Activated CD8-positive, alpha-beta memory T cell treated with anti-CD3 and anti-CD28 coated beads, Interleukin-2, amount 50 U/mL, for 48 hours (primary cell): ENCODE data around the gene PGAP6.
"Not testable (repeated sequence)": the region's sequence is repeated elsewhere in the genome, so short reads cannot be mapped to it uniquely, and the experiment has no call there.

Experiments used
- DNase-seq: peaks from one replicate; pipeline ENCODE4 v3.0.0-alpha.2; 2020

Gene PGAP6

DNA sequence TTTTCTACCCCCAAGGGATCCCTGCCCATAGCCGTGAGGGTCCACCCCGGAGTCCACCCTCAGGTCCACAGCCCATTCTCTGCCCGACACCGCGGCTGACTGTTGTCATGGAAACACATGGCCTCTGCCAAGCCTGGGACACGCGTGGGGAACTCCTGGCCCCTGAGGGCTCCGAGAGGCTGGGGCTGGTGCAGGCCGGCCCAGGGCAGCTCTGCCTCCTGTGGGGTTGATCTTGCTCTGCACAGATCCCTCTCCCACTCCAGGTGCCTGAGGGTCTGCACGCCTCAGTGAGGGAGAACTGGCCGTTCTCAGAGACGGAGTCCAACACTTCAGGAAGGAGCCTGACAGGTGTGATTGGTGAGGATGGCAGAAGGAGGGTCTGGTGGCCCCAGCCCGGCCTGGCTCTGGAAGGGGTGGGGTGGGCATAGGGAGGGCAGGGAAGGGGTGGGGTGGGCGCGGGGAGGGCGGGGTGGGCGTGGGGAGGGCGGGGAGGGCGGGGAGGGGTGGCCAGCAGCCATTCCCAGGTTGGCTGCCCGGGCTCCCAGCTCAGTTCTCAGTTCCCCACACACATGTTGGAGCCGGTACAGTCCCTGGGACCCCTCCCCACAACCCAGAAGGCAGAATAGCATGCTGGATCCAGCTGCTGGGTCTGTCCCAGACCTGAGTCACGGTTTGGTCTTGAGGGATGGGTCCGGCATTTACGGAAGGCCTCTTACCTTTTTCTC, 17.9 kb downstream of the PGAP6 start:
- no peak for DNase-seq

DNA sequence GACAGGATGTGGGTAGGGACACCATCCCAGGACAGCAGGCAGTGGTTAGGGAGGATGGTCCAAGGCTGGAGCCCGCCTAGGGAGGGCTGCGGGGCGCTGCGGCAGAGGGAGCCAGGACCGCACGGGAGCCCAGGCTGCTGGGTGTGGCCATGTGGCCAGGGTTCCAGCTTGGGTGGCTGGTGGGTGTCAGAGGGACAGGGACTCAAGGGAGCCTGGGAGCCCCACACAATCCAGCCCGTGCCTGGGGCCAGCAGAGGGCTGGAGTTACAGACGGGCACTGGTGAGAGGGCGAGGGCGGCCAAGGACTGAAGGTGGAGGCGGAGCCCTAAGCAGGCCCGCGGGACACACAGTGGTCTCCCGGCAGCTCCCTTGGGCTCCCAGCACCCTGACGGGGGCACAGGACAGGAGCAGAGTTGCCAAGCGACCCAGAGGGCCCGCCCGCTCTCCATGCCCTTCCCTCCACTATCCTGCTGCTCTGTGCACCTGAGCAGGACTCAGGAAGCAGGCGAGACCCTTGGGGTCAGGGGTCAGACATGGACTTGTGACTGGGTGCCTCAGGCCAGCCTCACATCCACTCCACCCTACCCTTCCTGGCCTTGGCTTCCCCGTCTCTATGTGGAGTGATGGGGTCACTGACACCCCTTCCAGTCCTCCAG, 18.5 kb downstream of the PGAP6 start:
- DNase-seq, result no peak

DNA sequence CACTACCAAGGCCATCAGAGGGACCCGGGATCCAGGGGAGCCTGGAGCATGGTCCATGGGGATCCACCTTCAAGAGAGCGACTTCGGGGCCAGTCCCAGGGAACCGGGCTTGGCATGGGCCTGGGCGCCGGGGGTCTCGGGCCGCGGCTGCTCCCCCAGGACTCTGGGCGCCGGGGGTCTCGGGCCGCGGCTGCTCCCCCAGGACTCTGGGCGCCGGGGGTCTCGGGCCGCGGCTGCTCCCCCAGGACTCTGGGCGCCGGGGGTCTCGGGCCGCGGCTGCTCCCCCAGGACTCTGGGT, 19.1 kb downstream of the PGAP6 start:
- DNase-seq, result not testable (repeated sequence)

DNA sequence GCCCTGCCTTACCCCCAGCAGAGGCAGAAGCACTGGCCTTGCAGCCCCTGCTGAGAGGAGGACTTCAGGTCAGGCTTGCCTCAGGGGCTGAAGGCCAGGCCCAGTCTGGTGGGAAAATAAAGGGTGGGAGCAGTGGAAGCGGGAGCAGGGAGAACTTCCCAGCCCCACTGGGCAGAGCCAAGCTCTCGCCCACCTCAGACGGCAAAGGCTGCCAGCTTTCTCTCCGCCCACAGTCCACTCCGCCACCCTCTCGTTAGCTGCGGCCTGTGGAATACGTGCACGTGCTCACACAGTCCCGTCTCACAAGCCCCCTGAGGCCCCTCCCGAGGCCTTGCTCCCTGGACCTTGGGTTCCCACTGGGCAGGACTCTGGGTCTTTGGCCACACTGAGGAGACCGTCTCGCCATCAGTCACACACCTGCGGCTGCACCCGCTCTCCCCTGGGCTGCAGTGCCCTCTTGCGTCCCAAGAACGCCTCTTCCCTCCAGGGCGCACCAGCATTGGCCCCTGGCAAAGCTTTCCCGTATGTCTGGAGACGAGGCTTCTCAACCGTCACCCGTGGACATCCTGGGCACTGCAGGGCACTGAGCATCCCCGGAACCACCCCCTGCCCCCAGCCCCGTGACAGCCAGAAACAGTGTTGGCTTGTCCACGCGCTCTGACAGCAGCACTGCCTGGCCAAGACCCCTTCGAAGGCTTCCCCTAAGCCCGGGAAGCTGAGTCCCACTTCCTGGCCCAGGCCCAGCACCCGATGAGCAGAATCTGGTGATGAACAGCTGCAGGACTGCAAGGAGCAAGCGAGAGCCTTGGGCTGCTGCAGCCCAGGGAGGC, 19.7 kb downstream of the PGAP6 start:
- peak; percentile 86 for DNase-seq

DNA sequence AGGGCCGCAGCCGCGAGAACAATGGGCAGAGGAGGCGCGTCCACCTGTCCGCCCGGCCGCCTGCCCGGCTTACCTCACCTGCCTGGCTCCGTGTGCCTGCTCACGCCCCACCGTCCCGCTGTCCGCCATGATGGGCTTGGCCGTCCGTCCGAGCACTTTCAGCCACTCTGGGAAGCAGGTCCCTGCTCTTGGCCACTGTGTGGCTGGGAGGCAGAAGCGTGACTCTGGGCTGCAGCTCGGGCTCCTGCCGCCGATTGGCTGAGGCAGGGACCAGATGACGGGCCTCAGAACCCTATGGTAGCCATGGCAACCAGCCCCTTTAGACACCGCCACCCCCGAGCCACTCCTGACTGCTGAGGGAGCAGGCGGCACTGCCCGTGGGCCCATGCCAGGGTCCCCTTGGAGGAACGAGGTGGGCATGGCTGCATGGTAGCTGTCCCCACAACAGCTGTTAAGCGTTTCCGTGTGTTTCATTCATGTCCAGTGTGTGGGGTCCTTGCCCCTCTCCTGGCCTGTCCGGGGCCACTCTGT, 20.4 kb downstream of the PGAP6 start:
- DNase-seq, result no peak

DNA sequence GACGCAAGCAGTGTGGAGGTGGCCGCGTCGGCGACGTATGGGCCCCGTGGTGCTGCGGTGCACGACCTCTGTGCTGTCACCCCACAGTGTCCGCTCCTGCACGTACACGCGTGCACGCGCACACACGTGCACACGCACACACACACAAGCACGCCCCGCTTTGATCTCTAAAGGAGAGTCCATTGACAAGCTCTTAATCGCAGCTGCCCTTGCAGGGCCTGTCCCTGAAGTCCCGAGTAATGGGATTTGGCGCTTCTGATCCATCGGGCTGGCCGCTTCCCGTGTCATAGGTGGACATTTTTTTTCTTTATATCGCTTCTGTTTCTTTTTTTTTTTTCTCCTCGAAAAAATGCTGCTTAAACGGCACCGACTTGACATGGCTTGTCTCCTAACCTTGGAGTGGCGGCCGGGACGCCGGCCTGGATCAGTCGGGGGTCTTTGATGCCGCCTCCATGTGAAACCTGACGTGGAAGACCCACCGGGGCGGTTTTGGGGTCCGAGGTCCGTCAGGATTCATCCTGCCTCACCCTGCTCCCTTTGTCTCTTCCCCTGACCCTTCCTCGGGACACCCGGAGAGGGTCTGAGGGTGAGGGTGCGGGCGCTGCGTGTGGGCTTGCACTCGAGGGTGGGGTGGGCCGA, 21.0 kb downstream of the PGAP6 start:
- no peak for DNase-seq

DNA sequence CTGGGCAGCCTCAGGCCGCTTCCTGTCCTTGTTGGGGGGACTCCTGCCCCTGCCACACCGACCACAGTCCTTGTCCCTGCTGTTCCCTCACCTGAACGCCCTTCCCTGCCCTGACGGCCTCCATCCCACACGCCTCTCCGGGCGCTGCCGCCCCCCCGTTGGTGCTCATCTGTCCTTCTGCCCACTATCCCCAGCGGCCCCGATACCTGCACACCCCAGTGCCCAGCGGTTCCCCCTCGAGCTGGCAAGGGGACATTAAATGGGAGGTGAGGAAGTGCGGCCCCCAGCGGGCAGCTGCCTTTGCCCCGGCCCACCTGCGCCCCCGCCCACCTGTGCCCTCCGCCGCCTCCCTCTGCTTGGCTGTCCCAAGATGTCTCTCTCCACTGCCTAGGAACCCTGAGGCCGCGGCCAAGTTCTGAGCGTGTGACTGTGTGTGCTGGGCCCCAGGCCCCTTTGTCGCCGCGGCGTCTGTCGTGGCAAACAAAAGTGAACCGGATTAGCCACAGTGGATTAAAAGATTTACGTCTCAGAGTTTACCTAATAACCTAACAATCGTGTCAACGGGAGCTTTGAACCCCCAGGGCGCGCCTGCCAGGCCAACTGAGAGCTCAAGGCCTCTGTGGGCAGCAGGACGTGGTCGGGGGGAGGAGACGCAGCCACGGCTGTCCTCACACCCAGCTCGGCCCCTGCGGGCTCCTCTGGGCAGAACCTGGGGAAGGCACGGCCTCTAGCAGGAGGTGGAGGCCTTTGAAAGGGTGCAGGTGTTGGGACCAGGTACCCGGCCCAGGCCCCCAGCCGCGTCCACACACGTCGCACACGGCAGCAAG, 21.7 kb downstream of the PGAP6 start:
- no peak for DNase-seq

DNA sequence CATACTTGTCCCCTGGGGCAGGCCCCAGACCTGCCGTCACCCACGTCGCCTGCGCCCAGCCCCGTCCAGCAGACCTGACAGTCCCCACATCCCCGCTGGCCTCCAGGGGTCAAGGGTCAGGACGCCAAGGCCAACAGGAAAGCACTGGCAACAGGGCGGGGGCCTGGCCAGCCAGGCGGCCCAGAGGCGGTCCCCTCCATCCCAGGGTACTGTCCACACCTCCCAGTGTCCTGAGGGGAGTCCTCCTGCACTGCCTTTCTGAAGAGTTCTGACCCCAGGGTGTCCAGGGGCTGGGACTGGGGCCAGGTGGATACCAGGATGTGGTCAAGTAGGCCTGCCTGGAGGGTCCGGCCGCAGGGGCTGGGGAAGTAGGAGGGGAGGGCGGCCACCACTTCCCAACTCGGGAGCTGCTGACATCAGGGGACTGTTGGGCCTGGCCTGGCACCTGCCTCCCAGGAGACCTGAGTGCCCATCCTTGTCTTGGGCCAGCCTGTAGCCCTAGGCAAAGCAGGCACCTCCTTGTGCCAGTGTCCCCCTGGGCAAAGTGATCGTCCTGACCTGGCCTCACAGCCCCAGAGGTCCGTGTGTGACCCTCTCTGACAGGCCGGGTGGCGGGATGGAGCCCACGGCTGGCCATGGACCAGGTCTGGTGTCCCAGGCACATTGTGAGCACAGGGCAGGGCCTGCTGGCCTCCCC, 22.6 kb downstream of the PGAP6 start:
- no peak for DNase-seq

DNA sequence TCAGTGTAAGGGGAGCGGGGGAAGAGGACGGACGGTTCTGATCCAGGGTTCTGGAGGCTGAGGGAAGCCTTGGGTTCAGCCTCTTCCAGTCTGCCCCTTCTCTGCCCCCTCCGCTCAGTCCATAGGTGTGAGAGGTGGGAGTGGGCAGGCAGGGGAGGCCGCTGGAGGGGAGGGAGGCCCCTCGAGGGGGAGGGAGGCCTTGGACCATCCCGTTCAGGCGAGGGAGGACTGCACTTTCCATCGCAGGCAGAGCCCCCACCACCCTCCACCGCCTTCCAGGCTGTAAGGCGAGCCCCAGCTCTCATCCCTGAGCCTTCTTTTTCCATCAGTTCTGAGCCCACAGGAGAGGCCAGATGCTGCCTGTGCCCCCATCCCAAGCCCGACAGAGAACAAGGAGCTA, 25.0 kb downstream of the PGAP6 start:
- DNase-seq, result no peak

DNA sequence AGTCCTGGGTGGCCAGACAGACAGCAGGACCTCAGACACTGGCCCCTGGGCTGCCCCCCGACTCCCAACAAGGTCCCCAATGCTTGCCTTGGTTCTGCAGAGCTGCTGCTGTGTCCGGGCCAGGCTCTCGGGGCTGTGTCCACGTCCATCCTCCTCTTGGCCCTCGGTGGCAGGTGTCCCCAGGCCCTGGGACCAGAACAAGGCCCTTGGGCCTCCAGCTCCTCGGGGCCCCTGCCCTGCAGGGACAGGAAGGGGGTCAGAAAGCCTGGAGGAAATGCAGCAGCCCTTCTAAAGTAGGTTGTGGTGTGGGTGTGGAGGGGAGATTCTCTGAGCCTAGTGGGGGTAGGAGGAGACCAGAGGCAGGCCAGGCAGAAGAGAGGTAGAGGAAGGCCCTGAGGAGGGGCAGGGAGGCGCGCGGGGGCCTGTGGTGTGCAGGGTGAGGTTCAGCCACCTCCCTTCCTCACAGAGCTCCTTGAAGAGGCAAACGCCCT, 26.8 kb downstream of the PGAP6 start:
- no peak for DNase-seq

DNA sequence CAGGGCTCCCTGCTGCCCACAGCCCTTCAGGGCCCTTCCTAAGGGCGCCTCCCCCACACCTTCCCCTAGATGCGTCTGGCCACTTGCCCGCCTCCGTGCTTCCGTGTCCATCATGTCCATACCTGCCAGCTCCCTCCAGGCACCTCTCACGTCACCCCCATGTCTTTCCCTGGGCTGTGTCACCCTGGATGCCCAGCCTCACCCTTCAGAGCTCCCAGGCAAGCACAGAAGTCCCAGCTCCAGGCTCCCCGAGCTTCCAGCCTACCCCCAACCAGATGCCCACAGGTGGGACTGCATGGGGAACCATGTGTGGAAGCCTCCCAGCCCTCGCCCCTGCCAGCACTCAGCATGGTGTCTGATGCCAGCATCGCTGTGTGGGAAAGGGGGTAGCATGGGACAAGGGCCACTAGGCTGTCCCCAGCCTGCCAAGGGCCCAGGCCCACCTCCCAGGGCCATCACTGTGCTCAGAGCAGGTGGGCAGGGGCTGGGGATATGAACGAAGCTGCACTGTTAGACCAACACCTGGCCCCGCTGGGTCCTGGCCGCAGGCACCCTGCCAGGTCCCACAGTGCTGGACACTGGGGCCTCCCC, 27.4 kb downstream of the PGAP6 start:
- no peak for DNase-seq

DNA sequence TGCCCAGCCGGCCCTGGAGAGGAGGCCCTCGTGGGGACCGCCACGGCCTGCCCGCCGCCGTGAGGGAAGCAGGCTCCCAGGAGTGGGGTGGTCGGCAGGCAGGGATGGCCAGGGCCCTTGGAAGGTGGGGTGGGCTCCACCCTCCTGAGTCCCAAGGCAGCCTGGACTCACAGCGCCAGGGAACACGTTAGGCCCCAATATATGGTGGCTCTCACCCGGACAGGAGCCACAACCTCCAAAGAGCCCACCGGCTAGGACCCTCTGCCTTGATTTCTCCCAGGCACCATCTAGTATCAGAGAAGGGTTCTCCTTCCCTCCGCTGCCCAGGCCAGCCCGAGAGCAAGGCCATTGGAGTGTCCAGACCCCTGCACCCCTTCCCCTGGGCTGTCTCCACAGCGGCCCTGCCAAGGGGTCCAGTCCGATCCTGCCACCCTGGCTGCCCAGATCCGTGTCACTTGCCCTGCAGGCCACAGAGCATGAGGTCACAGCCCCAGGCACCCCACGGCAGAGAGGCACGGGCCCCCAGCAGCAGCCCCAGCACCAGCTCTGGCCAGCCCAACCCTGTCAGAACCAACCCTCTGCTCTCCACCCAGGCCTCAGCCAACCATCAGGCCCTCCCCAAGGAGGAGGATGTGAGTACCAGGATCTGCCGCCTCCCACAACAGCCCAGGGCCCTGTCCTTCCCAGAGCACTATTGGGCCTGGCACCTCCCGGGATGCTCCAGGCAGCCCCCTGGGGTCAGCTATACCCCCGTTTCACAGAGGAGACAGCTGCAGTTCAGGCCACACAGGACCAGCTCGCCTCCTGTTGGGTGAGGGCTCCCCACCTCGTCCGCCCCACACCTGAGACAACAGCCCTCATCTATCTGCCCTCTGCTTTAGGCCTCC, 28.1 kb downstream of the PGAP6 start:
- DNase-seq, result no peak

DNA sequence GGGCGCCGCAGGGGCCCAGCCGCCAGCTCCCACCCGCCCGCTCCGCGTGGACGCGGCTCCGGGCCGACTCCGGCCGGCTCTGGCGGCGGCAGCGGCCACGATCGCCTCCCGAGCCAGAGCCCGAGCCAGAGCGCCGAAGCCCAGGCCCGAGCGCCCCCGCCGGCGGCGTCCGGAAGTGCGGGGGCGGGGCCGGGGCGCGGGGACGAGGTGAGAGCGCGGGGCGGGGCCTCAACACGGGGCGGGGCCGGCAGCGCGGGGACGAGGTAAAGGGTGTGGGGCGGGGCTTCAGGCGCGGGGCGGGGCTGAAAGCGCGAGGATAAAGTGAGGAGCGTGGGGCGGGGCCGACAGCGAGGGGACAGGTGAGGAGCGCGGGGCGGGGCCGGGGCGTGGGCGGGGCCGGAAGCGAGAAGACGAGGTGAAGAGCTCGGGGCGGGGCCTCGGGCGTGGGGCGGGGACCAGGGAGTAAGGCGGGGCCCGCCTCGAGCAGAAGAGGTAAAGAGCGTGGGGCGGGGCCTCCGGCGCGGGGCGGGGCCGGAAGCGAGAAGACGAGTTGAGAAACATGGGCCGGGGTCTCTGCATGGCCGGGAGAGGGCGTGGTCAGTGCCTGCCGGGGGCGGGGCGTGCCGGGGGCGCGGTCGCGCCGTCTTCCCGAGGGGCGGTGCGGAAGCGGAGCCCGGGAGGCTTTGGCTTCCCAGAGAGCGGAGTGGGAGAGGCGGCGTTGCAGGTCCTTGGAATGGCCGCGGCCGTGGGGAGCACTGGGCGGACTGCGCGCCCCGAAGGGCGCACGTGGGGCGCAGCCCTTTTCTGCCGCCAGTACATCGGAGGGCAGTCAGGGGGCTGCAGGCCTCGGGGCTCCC, 29.0 kb downstream of the PGAP6 start, which contains the start of gene AXIN1:
Gene AXIN1, minus strand, starts transcription at position 177 of the 857 bp plus-strand sequence. CDS start 5,698 bp downstream, outside the sequence.
- DNase-seq, result peak; percentile 100

DNA sequence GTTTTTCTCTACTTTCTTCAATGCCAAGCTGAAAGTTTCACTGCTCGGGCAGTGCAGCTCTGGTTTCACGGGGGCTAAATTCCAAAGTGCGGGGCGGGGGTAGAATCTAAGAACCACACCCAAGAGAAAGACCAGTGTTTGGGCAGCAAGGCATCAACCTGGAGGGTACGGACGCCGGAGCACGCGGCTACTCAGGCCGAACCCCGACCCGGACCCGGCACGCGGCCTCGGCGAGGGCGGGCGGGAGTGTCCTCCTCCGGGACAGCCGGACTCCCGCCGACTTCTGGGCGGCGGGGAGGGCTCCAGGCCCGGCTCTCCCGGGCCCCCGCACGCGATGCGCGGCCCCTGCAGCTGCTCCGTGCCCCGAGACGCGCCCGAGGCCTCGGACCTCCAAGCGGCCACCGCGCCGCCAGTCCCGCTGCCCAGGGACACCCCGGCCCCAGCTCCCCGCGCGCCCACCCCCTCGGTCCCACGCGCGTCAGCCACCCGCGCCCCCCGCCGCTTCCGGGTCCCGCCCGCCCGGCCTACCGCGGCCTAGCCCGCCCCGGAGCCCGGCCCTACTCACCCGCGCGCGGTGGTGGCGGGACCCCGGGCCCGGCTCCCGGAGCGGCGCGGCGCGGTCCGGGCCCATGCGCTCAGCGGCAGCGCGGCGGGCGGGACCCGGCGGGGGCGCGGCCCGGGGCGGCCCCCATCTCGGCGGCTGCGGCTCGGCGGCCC, 29.8 kb downstream of the PGAP6 start:
- DNase-seq, result no peak

DNA sequence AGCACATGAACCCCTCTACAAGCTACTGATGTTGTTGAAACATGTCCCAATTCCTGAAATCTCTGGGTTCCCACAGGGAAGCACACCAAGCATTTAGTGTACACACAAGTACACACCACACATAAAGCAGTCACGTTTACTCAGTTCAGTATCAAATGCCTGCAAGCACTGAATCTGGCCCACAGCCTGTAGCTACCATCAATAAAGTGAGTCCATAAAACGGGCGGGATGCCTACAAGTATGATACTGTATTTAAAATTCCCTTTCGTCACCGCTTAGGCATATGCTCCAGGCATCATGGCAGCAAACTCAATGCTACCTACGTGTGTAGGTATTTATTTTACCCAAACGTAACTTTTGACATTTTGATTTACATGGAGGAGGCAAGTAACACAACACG, 31.6 kb downstream of the PGAP6 start:
- DNase-seq, result no peak

DNA sequence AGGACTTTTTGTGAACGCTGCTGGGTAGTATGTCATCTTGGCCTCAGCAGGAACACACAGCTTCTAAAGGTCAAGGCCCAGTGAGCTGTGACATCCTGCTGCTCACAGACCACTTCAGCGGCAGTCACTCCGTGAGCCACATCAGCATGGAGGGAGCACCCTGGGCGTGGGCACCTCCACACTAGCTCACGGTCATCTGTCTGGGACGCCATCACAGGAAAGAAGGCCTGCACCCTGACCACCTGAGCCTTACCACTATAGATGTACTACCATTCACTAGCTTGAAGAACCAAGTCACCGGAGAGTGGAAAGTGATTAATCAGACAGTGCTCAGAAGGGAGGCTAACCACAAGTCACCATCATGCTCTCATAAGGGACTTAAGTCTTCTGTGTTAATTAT, 32.6 kb downstream of the PGAP6 start:
- no peak for DNase-seq

DNA sequence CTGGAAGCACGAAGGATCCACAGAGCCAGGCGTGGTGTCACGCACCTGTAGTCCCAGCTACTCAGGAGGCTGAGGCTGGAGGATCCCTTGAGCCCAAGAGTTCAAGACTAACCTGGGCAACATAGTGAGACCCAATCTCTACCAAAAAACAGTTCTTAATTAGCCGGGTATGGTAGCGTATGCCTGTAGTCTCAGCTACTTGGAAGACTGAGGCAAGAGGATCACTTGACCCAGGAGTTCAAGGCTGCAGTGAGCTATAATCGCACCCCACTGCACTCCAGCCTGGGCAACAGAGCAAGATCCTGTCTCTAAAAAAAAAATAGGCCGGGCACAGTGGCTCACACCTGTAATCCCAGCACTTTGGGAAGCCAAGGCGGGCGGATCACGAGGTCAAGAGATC, 33.3 kb downstream of the PGAP6 start:
- DNase-seq, result not testable (repeated sequence)

DNA sequence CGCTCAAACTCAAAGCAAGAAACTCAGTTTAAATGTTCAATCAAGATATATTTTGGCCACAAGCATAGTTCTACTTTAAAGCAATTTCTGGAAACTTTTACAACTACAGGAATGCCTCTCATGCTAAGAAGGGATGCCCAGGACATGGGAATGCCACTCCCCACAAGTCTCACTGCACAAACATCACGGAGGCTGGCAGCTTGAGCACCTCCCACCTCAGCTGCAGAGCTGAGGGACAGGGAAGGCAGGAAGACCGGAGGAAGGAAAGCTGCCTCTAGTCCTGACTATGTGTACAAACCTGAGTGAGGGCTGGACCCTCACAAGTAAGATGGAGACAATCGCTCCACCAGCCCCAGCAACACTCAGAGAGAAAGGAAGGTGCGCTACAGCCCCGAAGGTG, 34.6 kb downstream of the PGAP6 start:
- no peak for DNase-seq
